ENCODE data around the gene PIEZO2.

- TF ChIP-seq EZH2 (IDR thresholded peaks at IDR 0.05) (no peak), POLR2AphosphoS5 (IDR thresholded peaks at IDR 0.05; ENCODE audit: borderline replicate concordance, low read depth, low read length) (no peak)
Observed at GRCh38 chr18:10896851-10897250, 252.5 kb downstream of the PIEZO2 start.

Data from SK-N-MC (cell line).